Dermis blood vessel endothelial cell (primary cell): ENCODE data around the gene FHIT. TPM values are rescaled to one million over a fixed set of nuclear protein-coding genes. Genes with fewer than 3 reads are reported as not detected.

Experiments used
- DNase-seq: peaks from one replicate; pipeline ENCODE4 v3.0.0; 2010
- total RNA-seq: library from RNA; depleted of rRNA; stranded (reverse); fragments of >200 nt; gene quantifications from 2 replicates; pipeline ENCODE4 v1.2.3, GENCODE V29; 2014

The FHIT gene
- total RNA-seq, 1 donor from 2014 or later: 0.51 TPM

GRCh38 chr3:60025096-60026050 lies 1225.9 kb downstream of the FHIT start:
- no peak for DNase-seq

- no peak for DNase-seq
Measured at GRCh38 chr3:60024400-60024799, 1226.9 kb downstream of the FHIT start.

- no peak for DNase-seq
Measured at GRCh38 chr3:60023189-60023588, 1228.1 kb downstream of the FHIT start.

- no peak for DNase-seq
Measured at GRCh38 chr3:60017631-60018030, 1233.6 kb downstream of the FHIT start.

- no peak for DNase-seq
Measured at GRCh38 chr3:60015032-60015705, 1236.1 kb downstream of the FHIT start.

- no peak for DNase-seq
Measured at GRCh38 chr3:60013241-60013640, 1238.0 kb downstream of the FHIT start.

GRCh38 chr3:60011218-60011617 lies 1240.0 kb downstream of the FHIT start:
- no peak for DNase-seq

- DNase-seq: no peak
Measured at GRCh38 chr3:60010781-60011180, 1240.5 kb downstream of the FHIT start.

GRCh38 chr3:60009931-60010478 lies 1241.2 kb downstream of the FHIT start:
- no peak for DNase-seq

DNA sequence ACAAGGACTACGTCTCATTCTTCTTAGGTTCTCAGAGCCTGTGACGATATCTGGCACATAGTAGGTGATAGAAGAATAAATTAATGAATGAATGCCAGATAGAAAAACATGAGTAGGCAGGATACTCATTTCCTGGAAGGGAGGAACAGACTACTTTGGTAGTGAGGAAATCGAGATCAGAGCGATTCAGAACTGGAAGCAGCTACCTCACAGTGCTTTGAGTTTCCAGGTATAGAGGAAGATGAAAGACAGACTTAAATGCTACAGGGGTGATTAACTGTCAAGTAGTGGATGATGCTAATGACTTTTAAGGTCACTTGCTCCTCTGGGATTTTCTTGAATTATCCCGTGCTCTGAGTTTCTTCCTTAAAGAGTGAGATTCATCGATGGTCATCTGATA lies 1249.9 kb downstream of the FHIT start:
- no peak for DNase-seq

DNA sequence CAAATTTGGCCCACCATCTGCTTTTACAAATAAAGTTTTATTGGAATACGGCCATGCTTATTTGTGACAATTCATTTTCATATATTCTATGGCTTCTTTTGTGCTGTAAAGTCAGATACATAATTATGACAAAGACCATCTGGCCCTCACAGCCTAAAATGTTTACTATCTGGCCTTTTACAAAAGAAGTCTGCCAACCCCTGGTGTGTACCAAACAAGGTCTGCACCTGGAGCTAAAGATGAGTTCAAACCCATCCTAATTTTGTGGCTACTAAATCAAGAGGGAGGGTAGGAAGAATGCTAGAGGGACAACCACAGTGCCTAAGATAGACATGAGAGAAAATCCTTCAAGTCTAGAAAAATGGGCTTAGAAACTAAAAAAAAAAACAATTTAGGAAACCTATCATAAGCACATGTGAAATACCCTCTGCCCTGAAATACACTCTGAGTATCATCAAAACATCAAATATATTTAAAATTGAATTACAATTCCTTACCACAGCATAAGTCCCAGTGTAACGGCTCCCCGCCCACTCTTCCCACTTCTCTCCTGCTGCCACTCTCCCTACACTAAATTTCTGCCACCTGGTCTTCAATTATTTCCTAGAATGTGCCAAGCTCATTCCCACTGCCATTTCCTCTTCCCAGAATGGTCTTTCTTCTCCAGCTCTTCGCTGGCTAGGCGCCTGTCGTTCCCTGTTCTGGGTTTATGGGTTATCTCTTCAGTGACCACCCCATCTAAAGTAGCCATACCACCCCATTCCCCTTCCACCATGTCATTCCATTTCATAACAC lies 1250.7 kb downstream of the FHIT start:
- no peak for DNase-seq

DNA sequence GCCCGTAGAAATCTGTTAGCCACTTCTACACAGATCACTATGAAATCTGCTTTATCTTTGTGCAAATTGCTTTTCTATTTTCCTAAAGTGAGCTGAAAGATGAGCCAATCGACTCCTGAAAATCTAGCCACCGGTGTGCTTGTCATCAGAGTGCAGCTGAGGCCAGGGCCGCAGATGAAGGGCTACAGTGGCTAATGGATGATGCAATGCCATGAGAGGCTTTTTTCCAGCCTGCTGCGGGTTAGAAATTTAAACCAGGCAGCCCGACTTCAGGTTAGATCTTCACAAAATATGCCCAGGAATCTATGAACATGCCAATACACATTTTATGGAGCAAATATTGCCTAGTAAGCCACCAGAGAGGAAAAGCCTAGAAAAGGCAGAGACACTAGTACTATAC lies 1253.2 kb downstream of the FHIT start:
- no peak for DNase-seq

- DNase-seq: no peak
Measured at GRCh38 chr3:59997583-59997982, 1253.7 kb downstream of the FHIT start.

DNA sequence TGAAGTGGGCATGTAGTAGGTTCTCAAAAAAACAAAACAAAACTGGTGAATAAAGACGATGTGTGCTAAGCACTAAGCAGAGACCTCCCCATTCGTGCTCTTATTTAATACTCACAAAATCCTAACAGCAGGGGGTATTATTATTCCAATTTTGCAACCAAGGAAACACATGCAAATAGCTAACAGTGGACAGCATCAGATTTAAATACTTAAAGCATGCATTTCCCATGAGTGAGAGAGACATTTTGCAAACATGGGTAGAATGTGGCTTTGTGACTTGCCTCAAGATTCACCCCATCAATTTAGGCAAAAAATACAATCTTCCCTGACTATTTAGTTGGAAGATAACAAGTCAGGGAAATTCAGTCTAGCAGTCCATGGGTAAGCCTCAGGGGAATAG lies 1255.2 kb downstream of the FHIT start:
- no peak for DNase-seq

- DNase-seq: no peak
Measured at GRCh38 chr3:59995563-59995962, 1255.7 kb downstream of the FHIT start.

- DNase-seq: no peak
Measured at GRCh38 chr3:59994732-59995304, 1256.4 kb downstream of the FHIT start.

GRCh38 chr3:59992578-59992977 lies 1258.7 kb downstream of the FHIT start:
- no peak for DNase-seq

GRCh38 chr3:59990915-59991314 lies 1260.3 kb downstream of the FHIT start:
- DNase-seq: no peak

GRCh38 chr3:59982510-59982909 lies 1268.7 kb downstream of the FHIT start:
- no peak for DNase-seq

DNA sequence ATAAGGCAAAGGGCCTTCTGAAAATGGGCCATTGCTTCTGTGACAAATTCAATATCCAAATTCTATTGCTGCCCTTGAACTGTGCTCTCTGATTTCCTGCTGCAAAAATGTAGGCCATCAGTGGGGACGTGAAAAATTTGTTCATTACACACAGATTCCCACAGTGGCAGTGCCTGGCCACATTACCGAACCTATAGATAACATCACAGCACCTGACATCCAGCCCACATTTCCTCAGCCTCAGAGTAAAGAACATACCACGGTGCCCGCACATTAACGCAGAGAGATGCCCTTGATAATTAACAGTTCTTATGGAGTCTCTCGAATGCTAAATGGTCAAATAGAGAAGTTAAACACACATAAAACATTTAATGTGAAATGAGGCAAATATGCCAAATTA lies 1269.9 kb downstream of the FHIT start:
- no peak for DNase-seq

DNA sequence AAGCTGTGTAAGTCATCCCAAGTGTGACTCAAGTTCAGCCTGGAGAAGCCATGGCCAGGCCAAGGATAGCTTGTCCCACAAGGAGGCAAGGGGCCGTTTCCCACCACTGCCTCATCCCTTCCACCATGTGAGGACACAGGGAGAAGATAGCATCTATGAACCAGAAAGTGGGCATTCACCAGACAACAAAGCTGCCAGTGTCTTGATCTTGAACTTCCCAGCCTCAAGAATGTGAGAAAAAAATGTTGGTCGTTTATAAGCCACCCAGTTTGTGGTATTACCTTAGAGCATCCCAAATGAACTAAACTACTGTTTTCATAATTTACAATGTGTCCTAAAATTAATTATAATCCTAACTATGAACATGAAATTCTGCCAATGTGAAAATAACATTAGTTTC lies 1270.7 kb downstream of the FHIT start:
- DNase-seq: no peak

GRCh38 chr3:59979542-59979941 lies 1271.7 kb downstream of the FHIT start:
- DNase-seq: no peak

DNA sequence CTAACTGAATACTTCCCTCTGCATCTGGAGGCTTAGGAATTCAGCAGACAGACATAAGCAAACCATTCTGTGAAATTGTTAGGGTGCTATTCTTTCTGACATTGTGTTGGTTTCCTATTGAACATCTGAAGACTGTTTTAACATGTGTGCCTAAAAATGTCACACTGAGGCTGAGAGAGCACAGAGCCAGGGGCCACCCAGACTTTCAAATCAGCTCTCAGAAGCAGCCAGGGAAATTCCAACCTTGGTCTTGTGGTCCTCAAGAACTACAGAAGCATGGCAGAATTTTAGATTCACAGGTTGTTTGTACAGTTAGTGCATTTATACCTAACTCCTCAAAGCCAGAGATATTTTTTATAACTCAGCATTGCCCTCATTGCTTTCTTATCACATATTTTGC lies 1272.3 kb downstream of the FHIT start:
- DNase-seq: no peak
